Tibial nerve (tissue), 4 donors: ENCODE data around the gene LIN54. TPM values are rescaled to one million over a fixed set of nuclear protein-coding genes. Genes with fewer than 3 reads are reported as not detected.
"Not testable (repeated sequence)": the region's sequence is repeated elsewhere in the genome, so short reads cannot be mapped to it uniquely, and the experiment has no call there.

Experiments
- DNase-seq, 2 donors: peaks; one replicate each; pipeline ENCODE4 v3.0.0-alpha.2; 2019; ENCODE audit warnings: low spot score in 2 of 2
- H3K27ac ChIP-seq, 4 donors: fragments of 200-600 bp; sonication (generic) in 3 of 4; one replicate each; pipeline ENCODE4 v1.5.1; 2017 to 2019; ENCODE audit warnings: mild to moderate bottlenecking in 1 of 4
- H3K27me3 ChIP-seq, 2 donors: fragments of 200-600 bp; sonication (generic) in 1 of 2; one replicate each; pipeline versions ENCODE4 v1.5.1 to v1.6.0; 2017 to 2019
- H3K36me3 ChIP-seq, 3 donors: fragments of 200-600 bp; sonication (generic); one replicate each; pipeline ENCODE4 v1.5.1; 2018 to 2019
- H3K4me1 ChIP-seq, 4 donors: fragments of 200-600 bp; sonication (generic) in 3 of 4; one replicate each; pipeline ENCODE4 v1.5.1; 2017 to 2019
- H3K4me3 ChIP-seq, 4 donors: fragments of 200-600 bp; sonication (generic) in 3 of 4; one replicate each; pipeline ENCODE4 v1.5.1; 2017 to 2019; ENCODE audit warnings: mild to moderate bottlenecking in 1 of 4, moderate library complexity in 1 of 4
- H3K9me3 ChIP-seq, 4 donors: fragments of 200-600 bp; sonication (generic) in 3 of 4; one replicate each; pipeline ENCODE4 v1.5.1; 2017 to 2019
- EP300 ChIP-seq, 2 donors: sonication (generic); formaldehyde crosslinking; IDR thresholded peaks; one replicate each; pipeline ENCODE4 v1.6.1; 2017; ENCODE audit warnings: antibody characterized with exemption in 2 of 2, mild to moderate bottlenecking in 1 of 2
- POLR2A ChIP-seq, 2 donors: fragments of 450-650 bp; IDR thresholded peaks; one replicate each; pipeline ENCODE4 v1.6.1; 2017; ENCODE audit warnings: antibody characterized with exemption in 2 of 2, mild to moderate bottlenecking in 2 of 2, moderate library complexity in 2 of 2
- WGBS, 2 donors: methylation state at CpG; one replicate each; pipeline ENCODE4 v1.1.5; 2018; 5-methylcytosine and 5-hydroxymethylcytosine counted together
- total RNA-seq, 4 donors: library from RNA; depleted of rRNA; stranded (reverse); fragments of >200 nt; gene quantifications; one replicate each; pipeline ENCODE4 v1.1.0, GENCODE V29; 2016
- TF ChIP-seq, protein P1 (sequence below), 5 experiments: fragments of 200-600 bp in 3 of 5; fragments of 450-650 bp in 2 of 5; sonication (generic) in 3 of 5; IDR thresholded peaks; one replicate each; pipeline ENCODE4 v1.5.1; 2016 to 2019; ENCODE audit warnings: antibody characterized with exemption in 5 of 5, mild to moderate bottlenecking in 3 of 5, moderate library complexity in 2 of 5

Gene LIN54
- total RNA-seq, 4 donors from 2014 or later, result 9.4 to 15.1 (median 11.9) TPM

- TF ChIP-seq POLR2A (IDR thresholded peaks at IDR 0.05), result no peak
- no peak for TF ChIP-seq EP300 (IDR thresholded peaks at IDR 0.05)
- TF ChIP-seq, protein P1, sequence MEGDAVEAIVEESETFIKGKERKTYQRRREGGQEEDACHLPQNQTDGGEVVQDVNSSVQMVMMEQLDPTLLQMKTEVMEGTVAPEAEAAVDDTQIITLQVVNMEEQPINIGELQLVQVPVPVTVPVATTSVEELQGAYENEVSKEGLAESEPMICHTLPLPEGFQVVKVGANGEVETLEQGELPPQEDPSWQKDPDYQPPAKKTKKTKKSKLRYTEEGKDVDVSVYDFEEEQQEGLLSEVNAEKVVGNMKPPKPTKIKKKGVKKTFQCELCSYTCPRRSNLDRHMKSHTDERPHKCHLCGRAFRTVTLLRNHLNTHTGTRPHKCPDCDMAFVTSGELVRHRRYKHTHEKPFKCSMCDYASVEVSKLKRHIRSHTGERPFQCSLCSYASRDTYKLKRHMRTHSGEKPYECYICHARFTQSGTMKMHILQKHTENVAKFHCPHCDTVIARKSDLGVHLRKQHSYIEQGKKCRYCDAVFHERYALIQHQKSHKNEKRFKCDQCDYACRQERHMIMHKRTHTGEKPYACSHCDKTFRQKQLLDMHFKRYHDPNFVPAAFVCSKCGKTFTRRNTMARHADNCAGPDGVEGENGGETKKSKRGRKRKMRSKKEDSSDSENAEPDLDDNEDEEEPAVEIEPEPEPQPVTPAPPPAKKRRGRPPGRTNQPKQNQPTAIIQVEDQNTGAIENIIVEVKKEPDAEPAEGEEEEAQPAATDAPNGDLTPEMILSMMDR (IDR thresholded peaks at IDR 0.05), result no peak
- peak overlapping the region; percentile 85 to 90 (median 88) for H3K27ac ChIP-seq
- H3K4me1 ChIP-seq, result peaks cover 7 to 42% (median 20%) of the 10 kb centered on the region in 4 donors
- DNase-seq, result no peak
- peak overlapping the region; percentile 50 to 81 (median 70) for H3K4me3 ChIP-seq
- no peaks in the 10 kb centered on the region for H3K9me3 ChIP-seq
- no peaks in the 10 kb centered on the region for H3K36me3 ChIP-seq
- H3K27me3 ChIP-seq, result no peaks in the 10 kb centered on the region
- 1 to 2% methylated on average over 23 to 29 of the region's 43 CpGs for WGBS, 2 donors
Observed at GRCh38 chr4:83012200-83012686, 1.6 kb upstream of the LIN54 start.

- 0 to 4% methylated on average over 5 of the region's 5 CpGs for WGBS, 2 donors
- TF ChIP-seq EP300 (IDR thresholded peaks at IDR 0.05), result no peak
- TF ChIP-seq, protein P1 (IDR thresholded peaks at IDR 0.05), result no peak
- TF ChIP-seq POLR2A (IDR thresholded peaks at IDR 0.05), result no peak
- H3K36me3 ChIP-seq, result no peaks in the 10 kb centered on the region
- no peaks in the 10 kb centered on the region for H3K9me3 ChIP-seq
- H3K27me3 ChIP-seq, result no peaks in the 10 kb centered on the region
- H3K27ac ChIP-seq, result peak overlapping the region; percentile 85 to 90 (median 88)
- no peak for DNase-seq
- H3K4me3 ChIP-seq, result peak overlapping the region; percentile 50 to 81 (median 70)
- H3K4me1 ChIP-seq, result peaks cover 7 to 42% (median 20%) of the 10 kb centered on the region in 4 donors
Observed at GRCh38 chr4:83011689-83012199, 1.1 kb upstream of the LIN54 start.

DNA sequence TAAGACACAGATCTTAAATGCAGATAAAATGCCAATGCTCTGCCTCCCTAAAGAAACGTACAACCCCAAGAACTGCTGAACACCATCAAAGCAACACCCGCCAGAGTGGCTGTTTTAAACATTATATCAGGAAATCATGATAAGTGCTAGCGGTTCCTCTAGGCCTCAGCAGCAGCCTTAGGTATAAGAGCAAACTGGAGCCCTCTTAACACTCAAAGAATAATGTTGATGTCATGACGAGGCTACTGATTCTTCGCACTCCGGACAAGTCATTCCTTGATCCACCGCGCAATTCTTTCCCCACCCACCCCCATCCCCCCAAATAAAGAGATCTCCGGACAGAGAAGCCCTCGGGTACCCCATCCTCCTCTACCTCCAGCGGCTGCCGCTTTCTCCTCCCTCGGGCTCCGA lies 507 bp downstream of the LIN54 start:
- peak overlapping the region; percentile 49 to 80 (median 72) for H3K4me3 ChIP-seq
- H3K9me3 ChIP-seq, result no peaks in the 10 kb centered on the region
- TF ChIP-seq POLR2A (IDR thresholded peaks at IDR 0.05) (no peak), EP300 (IDR thresholded peaks at IDR 0.05) (no peak)
- TF ChIP-seq, protein P1 (IDR thresholded peaks at IDR 0.05), result no peak
- H3K27me3 ChIP-seq, result no peaks in the 10 kb centered on the region
- H3K27ac ChIP-seq, result peak overlapping the region; percentile 82 to 90 (median 89)
- WGBS, 2 donors, result 0% methylated on average over 14 of the region's 14 CpGs
- no peak for DNase-seq
- peaks cover 7 to 42% (median 20%) of the 10 kb centered on the region in 4 donors for H3K4me1 ChIP-seq
- no peaks in the 10 kb centered on the region for H3K36me3 ChIP-seq

- no peaks in the 10 kb centered on the region for H3K27me3 ChIP-seq
- no peaks in the 10 kb centered on the region for H3K36me3 ChIP-seq
- 50 to 59% methylated on average over 3 of the region's 3 CpGs for WGBS, 2 donors
- H3K27ac ChIP-seq, result peak overlapping the region in 3 of 4 donors; percentile 82 to 90 (median 89)
- TF ChIP-seq EP300 (IDR thresholded peaks at IDR 0.05) (no peak), POLR2A (IDR thresholded peaks at IDR 0.05) (no peak)
- TF ChIP-seq, protein P1 (IDR thresholded peaks at IDR 0.05), result no peak
- peaks cover 7 to 42% (median 20%) of the 10 kb centered on the region in 4 donors for H3K4me1 ChIP-seq
- H3K4me3 ChIP-seq, result peak overlapping the region; percentile 49 to 80 (median 72)
- DNase-seq, result no peak
- no peaks in the 10 kb centered on the region for H3K9me3 ChIP-seq
Observed at GRCh38 chr4:83009529-83009928, 1.1 kb downstream of the LIN54 start.

DNA sequence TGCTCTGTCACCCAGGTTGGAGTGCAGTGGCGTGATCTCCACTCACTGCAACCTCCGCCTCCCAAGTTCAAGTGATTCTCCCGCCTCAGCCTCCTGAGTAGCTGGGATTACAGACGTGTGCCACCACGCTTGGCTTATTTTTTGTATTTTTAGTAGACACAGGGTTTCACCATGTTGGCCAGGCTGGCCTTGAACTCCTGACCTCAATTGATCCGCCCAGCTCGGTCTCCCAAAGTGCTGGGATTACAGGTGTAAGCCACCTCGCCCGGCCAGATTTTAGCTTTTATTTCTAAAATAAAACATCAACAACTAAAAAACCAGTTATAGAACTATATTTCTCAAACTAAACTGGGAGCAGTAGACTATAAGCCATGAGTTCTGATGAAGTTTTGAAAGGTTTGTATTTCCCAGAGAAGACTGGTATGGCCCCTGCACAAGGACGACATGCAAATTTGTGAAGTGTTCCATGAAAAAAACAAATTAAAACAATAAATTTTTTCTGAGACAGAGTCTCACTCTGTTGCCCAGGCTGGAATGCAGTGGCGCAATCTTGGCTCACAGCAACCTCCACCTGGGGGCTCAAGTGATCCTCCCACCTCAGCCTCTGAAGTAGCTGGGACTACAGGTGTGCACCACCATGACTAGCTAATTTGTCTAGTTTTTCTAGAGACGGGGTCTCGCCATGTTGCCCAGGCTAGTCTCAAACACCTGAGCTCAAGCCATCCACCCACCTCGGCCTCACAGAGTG lies 7.4 kb downstream of the LIN54 start:
- H3K4me1 ChIP-seq, H3K36me3 ChIP-seq, H3K9me3 ChIP-seq, DNase-seq, H3K27ac ChIP-seq, H3K27me3 ChIP-seq, H3K4me3 ChIP-seq: not testable (repeated sequence)
- 89 to 94% methylated on average over 14 of the region's 14 CpGs for WGBS, 2 donors
